Measurements from ENCODE around the gene PLOD3.

DNA sequence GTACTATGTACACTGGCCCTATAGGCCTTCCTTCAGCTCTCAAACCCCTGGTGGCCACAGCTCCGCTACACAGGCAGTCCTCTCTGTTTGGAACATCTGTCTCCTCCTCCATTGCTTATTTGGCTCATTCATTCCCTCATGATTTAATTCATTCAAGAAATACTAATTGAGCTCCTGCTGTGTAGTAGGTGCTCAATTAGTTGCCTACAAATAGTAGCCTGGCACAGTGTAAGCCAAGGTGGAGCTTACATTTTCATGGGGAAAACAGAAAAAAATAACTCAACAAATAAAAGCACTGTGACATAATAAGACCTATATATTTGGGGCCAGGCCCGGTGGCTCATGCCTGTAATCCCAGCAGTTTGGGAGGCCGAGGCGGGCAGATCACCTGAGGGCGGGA is 30.9 kb upstream of the PLOD3 start:
- TF ChIP-seq POLR2AphosphoS5 (IDR thresholded peaks at IDR 0.05): no peak
- TF ChIP-seq, protein P1, sequence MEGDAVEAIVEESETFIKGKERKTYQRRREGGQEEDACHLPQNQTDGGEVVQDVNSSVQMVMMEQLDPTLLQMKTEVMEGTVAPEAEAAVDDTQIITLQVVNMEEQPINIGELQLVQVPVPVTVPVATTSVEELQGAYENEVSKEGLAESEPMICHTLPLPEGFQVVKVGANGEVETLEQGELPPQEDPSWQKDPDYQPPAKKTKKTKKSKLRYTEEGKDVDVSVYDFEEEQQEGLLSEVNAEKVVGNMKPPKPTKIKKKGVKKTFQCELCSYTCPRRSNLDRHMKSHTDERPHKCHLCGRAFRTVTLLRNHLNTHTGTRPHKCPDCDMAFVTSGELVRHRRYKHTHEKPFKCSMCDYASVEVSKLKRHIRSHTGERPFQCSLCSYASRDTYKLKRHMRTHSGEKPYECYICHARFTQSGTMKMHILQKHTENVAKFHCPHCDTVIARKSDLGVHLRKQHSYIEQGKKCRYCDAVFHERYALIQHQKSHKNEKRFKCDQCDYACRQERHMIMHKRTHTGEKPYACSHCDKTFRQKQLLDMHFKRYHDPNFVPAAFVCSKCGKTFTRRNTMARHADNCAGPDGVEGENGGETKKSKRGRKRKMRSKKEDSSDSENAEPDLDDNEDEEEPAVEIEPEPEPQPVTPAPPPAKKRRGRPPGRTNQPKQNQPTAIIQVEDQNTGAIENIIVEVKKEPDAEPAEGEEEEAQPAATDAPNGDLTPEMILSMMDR (IDR thresholded peaks at IDR 0.05): no peak
